MM.1S (cell line): ENCODE measurements around the gene ATE1.

Experiments used
- EZH2 ChIP-seq: fragments of 300-600 bp; sonication (generic); optimal IDR thresholded peaks from 2 replicates; pipeline ENCODE3; 2017; ENCODE audit warnings: low read depth, mild to moderate bottlenecking, antibody characterized with exemption, low read length, mixed read lengths
- TF ChIP-seq, protein P1 (sequence below): fragments of 300-600 bp; sonication (generic); IDR thresholded peaks from 2 replicates; pipeline ENCODE4 v1.5.1; 2016; ENCODE audit warnings: antibody characterized with exemption, low read length, mixed read lengths

DNA sequence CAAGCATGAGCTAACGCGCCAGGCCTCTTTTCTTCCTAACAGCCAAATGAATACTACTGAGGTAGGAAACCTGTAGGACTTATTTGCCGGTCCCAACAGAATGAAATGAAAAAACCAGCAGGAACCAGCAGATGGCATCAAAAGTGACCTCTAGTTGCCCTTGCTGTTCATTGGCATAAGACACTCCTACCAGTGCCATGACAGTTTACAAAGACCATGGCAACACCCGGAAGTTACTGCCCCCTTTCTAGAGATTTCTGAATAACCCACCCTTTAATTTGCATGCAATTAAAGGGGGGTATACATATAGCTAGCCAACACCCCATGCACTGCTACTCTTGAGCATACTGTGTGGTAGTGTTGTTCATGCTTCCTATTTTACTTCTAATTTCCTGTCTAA, 65.2 kb downstream of the ATE1 start:
- TF ChIP-seq, protein P1, sequence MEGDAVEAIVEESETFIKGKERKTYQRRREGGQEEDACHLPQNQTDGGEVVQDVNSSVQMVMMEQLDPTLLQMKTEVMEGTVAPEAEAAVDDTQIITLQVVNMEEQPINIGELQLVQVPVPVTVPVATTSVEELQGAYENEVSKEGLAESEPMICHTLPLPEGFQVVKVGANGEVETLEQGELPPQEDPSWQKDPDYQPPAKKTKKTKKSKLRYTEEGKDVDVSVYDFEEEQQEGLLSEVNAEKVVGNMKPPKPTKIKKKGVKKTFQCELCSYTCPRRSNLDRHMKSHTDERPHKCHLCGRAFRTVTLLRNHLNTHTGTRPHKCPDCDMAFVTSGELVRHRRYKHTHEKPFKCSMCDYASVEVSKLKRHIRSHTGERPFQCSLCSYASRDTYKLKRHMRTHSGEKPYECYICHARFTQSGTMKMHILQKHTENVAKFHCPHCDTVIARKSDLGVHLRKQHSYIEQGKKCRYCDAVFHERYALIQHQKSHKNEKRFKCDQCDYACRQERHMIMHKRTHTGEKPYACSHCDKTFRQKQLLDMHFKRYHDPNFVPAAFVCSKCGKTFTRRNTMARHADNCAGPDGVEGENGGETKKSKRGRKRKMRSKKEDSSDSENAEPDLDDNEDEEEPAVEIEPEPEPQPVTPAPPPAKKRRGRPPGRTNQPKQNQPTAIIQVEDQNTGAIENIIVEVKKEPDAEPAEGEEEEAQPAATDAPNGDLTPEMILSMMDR = no peak
- TF ChIP-seq EZH2 = no peak
